ENCODE measurements around the gene VIPR2. TPM values are rescaled to one million over a fixed set of nuclear protein-coding genes. Genes with fewer than 3 reads are reported as not detected.

The VIPR2 gene
- total and polyA plus RNA-seq, 2 of the 13 experiments (the other 11 are each of a cell fraction or from before 2014, with no cell fraction given) = not detected

GRCh38 chr7:159151231-159151630, 6.6 kb upstream of the VIPR2 start:
- FAIRE-seq = no peak

More at GRCh38 chr7:159151231-159151630, 6.6 kb upstream of the VIPR2 start:
- no peak overlapping the region for H3K27ac ChIP-seq (ENCODE audit: extremely low read length, insufficient read depth, low read length)
- BruUV-seq (replicated peaks) = no TSS peak
- no peak overlapping the region for H2AFZ ChIP-seq (ENCODE audit: low read length)
- no peak overlapping the region for H3K4me2 ChIP-seq (ENCODE audit: low read depth, low read length)
- WGBS (ENCODE audit: low lambda C conversion rate) = 52% methylated on average over 8 of the region's 8 CpGs
- no peak overlapping the region for H3K4me3 ChIP-seq (replicated peaks in 1 of 3; ENCODE audit: insufficient read depth in 1 of 3, low read depth in 2 of 3, low read length in 3 of 3)
- no peak for TF ChIP-seq TFAP4 (IDR thresholded peaks at IDR 0.05; ENCODE audit: borderline replicate concordance, low read depth)
- TF ChIP-seq EZH2 (conservative IDR thresholded peaks at IDR 0.05; ENCODE audit: low read depth, low read length) = no peak
- no peak for TF ChIP-seq ZNF780A (CRISPR knock-in tag; IDR thresholded peaks at IDR 0.05)
- no peak for TF ChIP-seq HNRNPUL1 (IDR thresholded peaks at IDR 0.05; ENCODE audit: low read depth, low read length)
- TF ChIP-seq ZNF781 (CRISPR knock-in tag; IDR thresholded peaks at IDR 0.05; ENCODE audit: borderline replicate concordance, not compliant biosample characterization) = no peak
- no peak for TF ChIP-seq CBX5 (CRISPR knock-in tag; IDR thresholded peaks at IDR 0.05; ENCODE audit: borderline replicate concordance)
- no peak for TF ChIP-seq PPARG (CRISPR knock-in tag; conservative IDR thresholded peaks at IDR 0.05)
- no peak for TF ChIP-seq GTF3A (CRISPR knock-in tag; conservative IDR thresholded peaks at IDR 0.05)
- no peak for TF ChIP-seq GABPA (IDR thresholded peaks at IDR 0.05; ENCODE audit: low read depth, low read length)
- TF ChIP-seq GABPA (CRISPR knock-in tag; IDR thresholded peaks at IDR 0.05; ENCODE audit: low read depth) = no peak
- TF ChIP-seq MAFG (CRISPR knock-in tag; IDR thresholded peaks at IDR 0.05) = no peak
- no peak for TF ChIP-seq NFIB (CRISPR knock-in tag; IDR thresholded peaks at IDR 0.05; ENCODE audit: borderline replicate concordance)
- no peak for TF ChIP-seq ZFP36 (IDR thresholded peaks at IDR 0.05; ENCODE audit: borderline replicate concordance, low read depth, low read length, partially characterized antibody)
- TF ChIP-seq IRX3 (CRISPR knock-in tag; IDR thresholded peaks at IDR 0.05; ENCODE audit: borderline replicate concordance, low read depth) = no peak
- TF ChIP-seq ZC3H4 (CRISPR knock-in tag; IDR thresholded peaks at IDR 0.05; ENCODE audit: borderline replicate concordance) = no peak
- no peak for TF ChIP-seq ZNF615 (CRISPR knock-in tag; IDR thresholded peaks at IDR 0.05; ENCODE audit: borderline replicate concordance)
- no peak for TF ChIP-seq MBNL3 (CRISPR knock-in tag; conservative IDR thresholded peaks at IDR 0.05)
- TF ChIP-seq SP140L (CRISPR knock-in tag; IDR thresholded peaks at IDR 0.05; ENCODE audit: borderline replicate concordance) = no peak
- TF ChIP-seq SALL1 (CRISPR knock-in tag; IDR thresholded peaks at IDR 0.05) = no peak
- TF ChIP-seq NCOR1 (IDR thresholded peaks at IDR 0.05; ENCODE audit: borderline replicate concordance, low read length) = no peak
- no peak overlapping the region for H3K9ac ChIP-seq (ENCODE audit: insufficient read depth, low read depth, low read length)
- no peaks in the 10 kb centered on the region for H3K79me2 ChIP-seq (ENCODE audit: insufficient read depth, low read length)
- ChIA-PET POLR2A (no interaction called here), CTCF (ENCODE audit: low intra/inter-chr PET ratio, low total read pairs) (no interaction called here)
- peaks cover 18% of the 10 kb centered on the region for H3K4me1 ChIP-seq (ENCODE audit: insufficient read depth, low read length)
- H3K27me3 ChIP-seq (ENCODE audit: control insufficient read depth in 1 of 2, insufficient read depth in 2 of 2, low read length in 2 of 2) = peaks cover 1 to 41% of the 10 kb centered on the region in 2 experiments; a peak in 3 of 5 replicates
- ATAC-seq = no peak
- no peaks in the 10 kb centered on the region for H4K20me1 ChIP-seq (ENCODE audit: insufficient read depth, low read length)
- in situ Hi-C loops (cut with HindIII; ENCODE audit: extremely low pct_ligation_motif_present, low pct_unique_long_range_greater_than_20kb) = no loop called here
- H3K9me3 ChIP-seq (ENCODE audit: low read length) = no peaks in the 10 kb centered on the region
- intact Hi-C loops (cut with micrococcal nuclease; ENCODE audit: unreplicated experiment) = no loop called here
- DNase-seq (ENCODE audit: low spot score) = no peak
- H3K36me3 ChIP-seq (replicated peaks in 1 of 2; ENCODE audit: control insufficient read depth in 1 of 2, insufficient read depth in 2 of 2, low read length in 2 of 2) = no peaks in the 10 kb centered on the region
